22Rv1 (cell line): ENCODE data around the gene CBX5.
A peak's percentile ranks its signal among the peaks of the same experiment; 100 is the strongest.
"Not testable (repeated sequence)": the region's sequence is repeated elsewhere in the genome, so short reads cannot be mapped to it uniquely, and the experiment has no call there.

Experiments used
- H3K27ac ChIP-seq: fragments of 450-650 bp; 2 replicates; pipeline ENCODE4 v1.5.1; 2017
- CTCF ChIP-seq: fragments of 450-650 bp; IDR thresholded peaks from 2 replicates; pipeline ENCODE4 v1.5.1; 2017; ENCODE audit warnings: mild to moderate bottlenecking
- ZFX ChIP-seq: fragments of 450-650 bp; IDR thresholded peaks from 2 replicates; pipeline ENCODE4 v1.6.1; 2017; ENCODE audit warnings: antibody characterized with exemption, borderline replicate concordance

CBX5 gene

GRCh38 chr12:54279632-54280467 is at the start of gene CBX5:
TSS of gene CBX5 (minus strand) at chr12:54280122. CDS start at chr12:54257650, 22,472 bp downstream.
- TF ChIP-seq ZFX (no peak), CTCF (no peak)
- peak within 1 kb of the TSS; percentile 95 for H3K27ac ChIP-seq

GRCh38 chr12:54328595-54329337 is 48.8 kb upstream of the CBX5 start:
- TF ChIP-seq ZFX: no peak
- no peak for TF ChIP-seq CTCF
- H3K27ac ChIP-seq: no peak overlapping the region

- H3K27ac ChIP-seq: peak overlapping the region; percentile 82
Observed at GRCh38 chr12:54325442-54326109, 45.7 kb upstream of the CBX5 start.

- H3K27ac ChIP-seq: peak within 1 kb of the TSS; percentile 82
- TF ChIP-seq CTCF (peak; percentile 97), ZFX (no peak)
Observed at GRCh38 chr12:54324617-54325441, 44.9 kb upstream of the CBX5 start, which contains the start of gene COPZ1. TSS of gene COPZ1 (plus strand) at chr12:54325131. CDS start at chr12:54325164, 33 bp downstream.

- no peak overlapping the region for H3K27ac ChIP-seq
- TF ChIP-seq ZFX (no peak), CTCF (no peak)
Observed at GRCh38 chr12:54321363-54321762, 41.4 kb upstream of the CBX5 start.

GRCh38 chr12:54312309-54312708 is 32.4 kb upstream of the CBX5 start:
- H3K27ac ChIP-seq: not testable (repeated sequence)

- H3K27ac ChIP-seq: no peak overlapping the region
- TF ChIP-seq CTCF (no peak), ZFX (no peak)
Observed at GRCh38 chr12:54311051-54311450, 31.1 kb upstream of the CBX5 start.
